ENCODE data around the gene ADH6.
"Not testable (repeated sequence)": the region's sequence is repeated elsewhere in the genome, so short reads cannot be mapped to it uniquely, and the experiment has no call there.

Gene ADH6

GRCh38 chr4:99200138-99200537 lies 18.9 kb downstream of the ADH6 start:
- no peak for ATAC-seq (ENCODE audit: low read depth)
- Histone ChIP-seq H3K27me3 (ENCODE audit: insufficient read depth, poor library complexity, severe bottlenecking) (no peaks in the 10 kb centered on the region), H3K36me3 (ENCODE audit: low read depth) (no peaks in the 10 kb centered on the region), H3K4me1 (ENCODE audit: insufficient read depth, poor library complexity, severe bottlenecking) (no peaks in the 10 kb centered on the region), H3K27ac (ENCODE audit: poor library complexity, severe bottlenecking) (no peak overlapping the region), H3K4me3 (ENCODE audit: severe bottlenecking) (no peak overlapping the region), H3K9me3 (ENCODE audit: severe bottlenecking) (no peaks in the 10 kb centered on the region)
- no peak for TF ChIP-seq CTCF (IDR thresholded peaks at IDR 0.05; ENCODE audit: poor library complexity, severe bottlenecking)
- no peak for DNase-seq (ENCODE audit: low spot score)

- H3K4me1 ChIP-seq (ENCODE audit: insufficient read depth, poor library complexity, severe bottlenecking) = no peaks in the 10 kb centered on the region
- no peak overlapping the region for H3K27ac ChIP-seq (ENCODE audit: poor library complexity, severe bottlenecking)
- no peaks in the 10 kb centered on the region for H3K36me3 ChIP-seq (ENCODE audit: low read depth)
- H3K4me3 ChIP-seq (ENCODE audit: severe bottlenecking) = no peak overlapping the region
- H3K9me3 ChIP-seq (ENCODE audit: severe bottlenecking) = no peaks in the 10 kb centered on the region
- no peak for TF ChIP-seq CTCF (IDR thresholded peaks at IDR 0.05; ENCODE audit: poor library complexity, severe bottlenecking)
- no peak for DNase-seq (ENCODE audit: low spot score)
- no peak for ATAC-seq (ENCODE audit: low read depth)
- H3K27me3 ChIP-seq (ENCODE audit: insufficient read depth, poor library complexity, severe bottlenecking) = no peaks in the 10 kb centered on the region
These were observed 28.7 kb downstream of the ADH6 start for GRCh38 chr4:99190336-99190735.

- H3K4me1 ChIP-seq (ENCODE audit: insufficient read depth, poor library complexity, severe bottlenecking); H3K9me3 ChIP-seq (ENCODE audit: severe bottlenecking); ATAC-seq (ENCODE audit: low read depth); H3K27ac ChIP-seq (ENCODE audit: poor library complexity, severe bottlenecking); DNase-seq (ENCODE audit: low spot score); H3K27me3 ChIP-seq (ENCODE audit: insufficient read depth, poor library complexity, severe bottlenecking); H3K36me3 ChIP-seq (ENCODE audit: low read depth); H3K4me3 ChIP-seq (ENCODE audit: severe bottlenecking): not testable (repeated sequence)
These were observed 29.1 kb downstream of the ADH6 start for GRCh38 chr4:99189900-99190299.

- H3K4me1 ChIP-seq (ENCODE audit: insufficient read depth, poor library complexity, severe bottlenecking) = no peaks in the 10 kb centered on the region
- ATAC-seq (ENCODE audit: low read depth) = no peak
- H3K27me3 ChIP-seq (ENCODE audit: insufficient read depth, poor library complexity, severe bottlenecking) = no peaks in the 10 kb centered on the region
- H3K4me3 ChIP-seq (ENCODE audit: severe bottlenecking) = no peak overlapping the region
- TF ChIP-seq CTCF (IDR thresholded peaks at IDR 0.05; ENCODE audit: poor library complexity, severe bottlenecking) = no peak
- H3K36me3 ChIP-seq (ENCODE audit: low read depth) = no peaks in the 10 kb centered on the region
- no peak overlapping the region for H3K27ac ChIP-seq (ENCODE audit: poor library complexity, severe bottlenecking)
- no peak for DNase-seq (ENCODE audit: low spot score)
- H3K9me3 ChIP-seq (ENCODE audit: severe bottlenecking) = no peaks in the 10 kb centered on the region
These were observed 33.0 kb downstream of the ADH6 start for GRCh38 chr4:99186029-99186428.

GRCh38 chr4:99185581-99185980 lies 33.5 kb downstream of the ADH6 start:
- no peak overlapping the region for H3K4me3 ChIP-seq (ENCODE audit: severe bottlenecking)
- no peaks in the 10 kb centered on the region for H3K4me1 ChIP-seq (ENCODE audit: insufficient read depth, poor library complexity, severe bottlenecking)
- H3K36me3 ChIP-seq (ENCODE audit: low read depth) = no peaks in the 10 kb centered on the region
- ATAC-seq (ENCODE audit: low read depth) (no peak), DNase-seq (ENCODE audit: low spot score) (no peak)
- H3K9me3 ChIP-seq (ENCODE audit: severe bottlenecking) = no peaks in the 10 kb centered on the region
- no peak overlapping the region for H3K27ac ChIP-seq (ENCODE audit: poor library complexity, severe bottlenecking)
- H3K27me3 ChIP-seq (ENCODE audit: insufficient read depth, poor library complexity, severe bottlenecking) = no peaks in the 10 kb centered on the region
- TF ChIP-seq CTCF (IDR thresholded peaks at IDR 0.05; ENCODE audit: poor library complexity, severe bottlenecking) = no peak
